A549 (cell line): Measurements from ENCODE around the gene CUX1. TPM values are rescaled to one million over a fixed set of nuclear protein-coding genes. Genes with fewer than 3 reads are reported as not detected.
A peak's percentile ranks its signal among the peaks of the same experiment; 100 is the strongest.
"Not testable (repeated sequence)": the region's sequence is repeated elsewhere in the genome, so short reads cannot be mapped to it uniquely, and the experiment has no call there.

Experiments used
- ATAC-seq, 2 experiments: fragments of 200-7000 bp in 1 of 2; fragments of >200 bp in 1 of 2; cut with Nextera tagmentation in 1 of 2; cut with Tn5 transposase in 1 of 2; 3 replicates each; pipeline versions ENCODE4 v1.8.0 to v1.9.1; 2018 to 2020; ENCODE audit warnings: mild to moderate bottlenecking in 1 of 2, moderate library complexity in 1 of 2
- CTCF ChIA-PET: fragments of 300-600 bp; sonication (Branson Sonifier 250); formaldehyde crosslinking; extraction: SDS; loops from one replicate; lab custom pipeline; 2021; ENCODE audit warnings: antibody characterized with exemption, inconsistent platforms; lab: Yijun Ruan, JAX
- POLR2A ChIA-PET: fragments of 350-600 bp; formaldehyde crosslinking; extraction: SDS; loops from one replicate; lab custom pipeline; 2021; ENCODE audit warnings: antibody characterized with exemption, inconsistent platforms; lab: Yijun Ruan, JAX
- DNase-seq, 2 experiments: peaks; one replicate each; pipeline versions ENCODE4 v3.0.0 to v3.0.0-alpha.2; 2011 to 2016; ENCODE audit warnings: low read depth in 1 of 2, low spot score in 1 of 2
- FAIRE-seq: peaks from 2 replicates; lab custom pipeline; 2011; peaks lifted over from hg19 to GRCh38; lab: Jason Lieb, UNC
- H3K27ac ChIP-seq, 2 experiments: fragments of >200 bp; sonication (Bioruptor Twin); formaldehyde crosslinking; 3 replicates each; pipeline ENCODE4 v1.5.1; 2016 to 2017
- H3K4me1 ChIP-seq: fragments of >200 bp; sonication (Bioruptor Twin); formaldehyde crosslinking; 3 replicates; pipeline ENCODE4 v1.6.1; 2016
- H3K4me2 ChIP-seq: fragments of >200 bp; sonication (Bioruptor Twin); formaldehyde crosslinking; 3 replicates; pipeline ENCODE4 v1.6.1; 2016
- H3K4me3 ChIP-seq: fragments of >200 bp; sonication (Bioruptor Twin); formaldehyde crosslinking; 3 replicates; pipeline ENCODE4 v1.5.1; 2016
- H3K9me3 ChIP-seq: fragments of >200 bp; sonication (Bioruptor Twin); formaldehyde crosslinking; 3 replicates; pipeline ENCODE4 v1.6.1; 2016
- BCL3 ChIP-seq: fragments of >200 bp; sonication (Bioruptor Twin); formaldehyde crosslinking; IDR thresholded peaks from 3 replicates; pipeline ENCODE4 v1.6.1; 2016
- CTCF ChIP-seq: fragments of >200 bp; sonication (Bioruptor Twin); formaldehyde crosslinking; IDR thresholded peaks from 3 replicates; pipeline ENCODE4 v1.5.1; 2016
- ESRRA ChIP-seq: fragments of 150-350 bp; IDR thresholded peaks from 2 replicates; pipeline ENCODE4 v1.6.1; 2014; ENCODE audit warnings: mild to moderate bottlenecking, low read length, borderline replicate concordance
- FOXS1 ChIP-seq: fragments of 250-450 bp; sonication (Bioruptor Pico); IDR thresholded peaks from 2 replicates; pipeline ENCODE4 v1.5.0; 2020; ENCODE audit warnings: mild to moderate bottlenecking, moderate library complexity
- HDAC2 ChIP-seq: fragments of 200-600 bp; sonication (generic); IDR thresholded peaks from 2 replicates; pipeline ENCODE4 v1.6.1; 2016
- HMGXB4 ChIP-seq: fragments of 250-450 bp; sonication (Bioruptor Pico); IDR thresholded peaks from 2 replicates; pipeline ENCODE4 v1.5.0; 2021; ENCODE audit warnings: mild to moderate bottlenecking, moderate library complexity, borderline replicate concordance
- HOXA7 ChIP-seq: fragments of 250-450 bp; sonication (Bioruptor Pico); IDR thresholded peaks from 2 replicates; pipeline ENCODE4 v1.5.0; 2020; ENCODE audit warnings: mild to moderate bottlenecking, moderate library complexity
- JUN ChIP-seq, 2 experiments: fragments of >200 bp; sonication (Bioruptor Twin); formaldehyde crosslinking; IDR thresholded peaks; 2 replicates in 1 of 2; 3 replicates in 1 of 2; pipeline ENCODE4 v1.6.1; 2016 to 2017
- KDM1A ChIP-seq: fragments of 200-600 bp; sonication (generic); IDR thresholded peaks from 2 replicates; pipeline ENCODE4 v1.6.1; 2016; ENCODE audit warnings: low read depth, mild to moderate bottlenecking
- NR3C1 ChIP-seq: fragments of >200 bp; sonication (Bioruptor Twin); formaldehyde crosslinking; IDR thresholded peaks from 3 replicates; pipeline ENCODE4 v1.6.1; 2017
- PBX3 ChIP-seq: IDR thresholded peaks from 2 replicates; pipeline ENCODE4 v1.6.1; 2012
- POLR2AphosphoS2 ChIP-seq: conservative IDR thresholded peaks from 2 replicates; pipeline ENCODE4 v1.6.1; 2012; ENCODE audit warnings: low read length, improper control_type of control experiment, inconsistent platforms
- RARB ChIP-seq: fragments of 250-450 bp; sonication (Bioruptor Pico); IDR thresholded peaks from 2 replicates; pipeline ENCODE4 v1.8.0; 2021; ENCODE audit warnings: mild to moderate bottlenecking, moderate library complexity
- RCOR1 ChIP-seq: fragments of 150-350 bp; IDR thresholded peaks from 2 replicates; pipeline ENCODE4 v1.6.1; 2014; ENCODE audit warnings: antibody characterized with exemption, low read length, low read depth
- SREBF2 ChIP-seq: fragments of 450-650 bp; IDR thresholded peaks from 2 replicates; pipeline ENCODE4 v1.6.1; 2014; ENCODE audit warnings: mild to moderate bottlenecking, moderate library complexity
- TFCP2L1 ChIP-seq: fragments of 250-450 bp; sonication (Bioruptor Pico); IDR thresholded peaks from 2 replicates; pipeline ENCODE4 v1.5.0; 2021; ENCODE audit warnings: mild to moderate bottlenecking
- WGBS: methylation state at CpG from one replicate; pipeline ENCODE4 v1.1.6; 2017; ENCODE audit errors: missing lambda C conversion rate; 5-methylcytosine and 5-hydroxymethylcytosine counted together
- polyA plus RNA-seq, 4 experiments: library from polyadenylated mRNA; depleted of rRNA in 3 of 4; stranded (reverse); fragments of >200 nt; fragmentation: RNase III in 1 of 4; extraction: RNeasy Plus Mini Kit Qiagen cat#74134 plus additional on column Dnase treatment in 1 of 4; gene quantifications; 2 replicates in 3 of 4; 3 replicates in 1 of 4; pipeline ENCODE4 v1.2.3, GENCODE V29; 2011 to 2017

CUX1 gene
- polyA plus RNA-seq, 2 of the 4 experiments (the other 2 are of a cell fraction), result 32.7 to 33.4 TPM

GRCh38 chr7:102326157-102326889 lies 508.9 kb downstream of the CUX1 start:
- no peaks in the 10 kb centered on the region for H3K9me3 ChIP-seq
- no peak for DNase-seq
- CTCF ChIA-PET, result no interaction called here
- H3K4me2 ChIP-seq, result no peak overlapping the region
- ATAC-seq, result no peak
- no peak for FAIRE-seq
- WGBS, result 70% methylated on average over 11 of the region's 11 CpGs
- TF ChIP-seq PBX3, result no peak
- no peak for TF ChIP-seq KDM1A
- no peak for TF ChIP-seq POLR2AphosphoS2
- TF ChIP-seq JUN (IDR thresholded peaks at IDR 0.05), result no peak
- TF ChIP-seq BCL3, result no peak
- no peak for TF ChIP-seq RCOR1
- TF ChIP-seq RARB (CRISPR knock-in tag), result no peak
- TF ChIP-seq ESRRA, result no peak
- no peak for TF ChIP-seq HMGXB4
- TF ChIP-seq HDAC2, result no peak
- TF ChIP-seq CTCF, result no peak
- no peak for TF ChIP-seq TFCP2L1
- no peak for TF ChIP-seq FOXS1 (CRISPR knock-in tag)
- no peak for TF ChIP-seq SREBF2
- no peak for TF ChIP-seq HOXA7 (CRISPR knock-in tag)
- TF ChIP-seq NR3C1, result no peak
- H3K4me3 ChIP-seq, result no peak overlapping the region
- POLR2A ChIA-PET, result no interaction called here
- no peak overlapping the region for H3K27ac ChIP-seq
- no peaks in the 10 kb centered on the region for H3K4me1 ChIP-seq

- POLR2A ChIA-PET, CTCF ChIA-PET, H3K9me3 ChIP-seq, H3K27ac ChIP-seq, ATAC-seq, H3K4me1 ChIP-seq, H3K4me2 ChIP-seq, H3K4me3 ChIP-seq, FAIRE-seq, DNase-seq: not testable (repeated sequence)
- WGBS, result 60% methylated on average over 6 of the region's 6 CpGs
Observed at GRCh38 chr7:102327183-102327582, 509.8 kb downstream of the CUX1 start.

GRCh38 chr7:102328863-102329262 lies 511.4 kb downstream of the CUX1 start:
- H3K9me3 ChIP-seq, H3K4me3 ChIP-seq, H3K4me2 ChIP-seq, DNase-seq, H3K4me1 ChIP-seq, POLR2A ChIA-PET, ATAC-seq, FAIRE-seq, H3K27ac ChIP-seq: not testable (repeated sequence)
- 88% methylated on average over 5 of the region's 5 CpGs for WGBS
- CTCF ChIA-PET, result interaction anchor here (1.2 kb wide), 1 partner anchor 10 kb away, joined by 3 read pairs; no protein-coding TSS in a partner anchor

GRCh38 chr7:102329366-102329765 lies 511.9 kb downstream of the CUX1 start:
- POLR2A ChIA-PET, H3K27ac ChIP-seq, FAIRE-seq: not testable (repeated sequence)

GRCh38 chr7:102330666-102331460 lies 513.4 kb downstream of the CUX1 start:
- FAIRE-seq, H3K27ac ChIP-seq, ATAC-seq, POLR2A ChIA-PET, H3K4me1 ChIP-seq, H3K4me3 ChIP-seq, H3K9me3 ChIP-seq, H3K4me2 ChIP-seq, DNase-seq: not testable (repeated sequence)
- WGBS, result 68% methylated on average over 8 of the region's 8 CpGs
- CTCF ChIA-PET, result interaction anchor here (0.6 to 1.3 kb wide), 3 partner anchors 9 to 60 kb away, joined by 3 read pairs; no protein-coding TSS in a partner anchor

More at GRCh38 chr7:102329366-102329765, 511.9 kb downstream of the CUX1 start:
- 75% methylated on average over 9 of the region's 9 CpGs for WGBS
- H3K4me3 ChIP-seq, H3K9me3 ChIP-seq, H3K4me2 ChIP-seq, CTCF ChIA-PET, H3K4me1 ChIP-seq, DNase-seq: not testable (repeated sequence)
- ATAC-seq, result peak in 1 of 2 experiments; percentile 43; a peak in 1 of 6 replicates
